Fibroblast of peridontal ligament (primary cell): ENCODE results near the gene FAM228A.
A peak's percentile ranks its signal among the peaks of the same experiment; 100 is the strongest.

Source experiments
- DNase-seq: peaks from one replicate; pipeline ENCODE4 v3.0.0-alpha.2; 2010; ENCODE audit errors: extremely low read depth

FAM228A gene

GRCh38 chr2:24174851-24175277, at the start of gene FAM228A:
Gene FAM228A (plus strand): TSS chr2:24175053. CDS start chr2:24175481, 428 bp downstream.
- DNase-seq = no peak

- DNase-seq = peak; percentile 8
Measured at GRCh38 chr2:24125956-24126355, 48.9 kb upstream of the FAM228A start.

- no peak for DNase-seq
Measured at GRCh38 chr2:24132543-24132942, 42.3 kb upstream of the FAM228A start.

GRCh38 chr2:24140305-24140704, 34.5 kb upstream of the FAM228A start:
- DNase-seq = peak; percentile 19

- DNase-seq = peak; percentile 3
Measured at GRCh38 chr2:24147364-24147763, 27.5 kb upstream of the FAM228A start.

GRCh38 chr2:24152413-24153197, 22.2 kb upstream of the FAM228A start:
- DNase-seq = no peak

GRCh38 chr2:24153478-24153877, 21.4 kb upstream of the FAM228A start:
- DNase-seq = no peak

GRCh38 chr2:24158131-24158530, 16.7 kb upstream of the FAM228A start:
- no peak for DNase-seq

GRCh38 chr2:24159708-24160107, 15.1 kb upstream of the FAM228A start:
- no peak for DNase-seq

GRCh38 chr2:24160761-24161160, 14.1 kb upstream of the FAM228A start:
- no peak for DNase-seq

GRCh38 chr2:24162494-24162893, 12.4 kb upstream of the FAM228A start:
- no peak for DNase-seq

GRCh38 chr2:24163186-24163585, 11.7 kb upstream of the FAM228A start:
- no peak for DNase-seq

GRCh38 chr2:24163601-24164000, 11.3 kb upstream of the FAM228A start:
- no peak for DNase-seq

- DNase-seq = no peak
Measured at GRCh38 chr2:24164416-24164973, 10.4 kb upstream of the FAM228A start.

GRCh38 chr2:24169023-24169422, 5.8 kb upstream of the FAM228A start:
- no peak for DNase-seq

- peak; percentile 43 for DNase-seq
Measured at GRCh38 chr2:24175631-24176187, 856 bp downstream of the FAM228A start.

- no peak for DNase-seq
Measured at GRCh38 chr2:24176326-24176725, 1.5 kb downstream of the FAM228A start.

- DNase-seq = no peak
Measured at GRCh38 chr2:24179683-24180082, 4.8 kb downstream of the FAM228A start.

GRCh38 chr2:24181849-24182248, 7.0 kb downstream of the FAM228A start:
- no peak for DNase-seq

- no peak for DNase-seq
Measured at GRCh38 chr2:24182507-24182906, 7.7 kb downstream of the FAM228A start.

- peak; percentile 36 for DNase-seq
Measured at GRCh38 chr2:24183366-24184069, 8.7 kb downstream of the FAM228A start.

- DNase-seq = no peak
Measured at GRCh38 chr2:24189551-24189950, 14.7 kb downstream of the FAM228A start.

- DNase-seq = no peak
Measured at GRCh38 chr2:24190503-24190902, 15.7 kb downstream of the FAM228A start.
